Activated CD4-positive, alpha-beta T cell treated with anti-CD3 and anti-CD28 coated beads, Interleukin-2, amount 50 U/mL, for 4 hours (primary cell): ENCODE results near the gene RNF146.
"Not testable (repeated sequence)": the region's sequence is repeated elsewhere in the genome, so short reads cannot be mapped to it uniquely, and the experiment has no call there.

Experiments used
- DNase-seq, 2 experiments: peaks; one replicate each; pipeline ENCODE4 v3.0.0-alpha.2; 2020

The RNF146 gene

GRCh38 chr6:127288705-127289104 is 22.0 kb downstream of the RNF146 start:
- DNase-seq: no peak

- no peak for DNase-seq
Measured at GRCh38 chr6:127289934-127290333, 23.3 kb downstream of the RNF146 start.

- DNase-seq: no peak
Measured at GRCh38 chr6:127290391-127291265, 24.0 kb downstream of the RNF146 start.

GRCh38 chr6:127291495-127291894 is 24.8 kb downstream of the RNF146 start:
- no peak for DNase-seq

- DNase-seq: no peak
Measured at GRCh38 chr6:127297502-127298070, 30.9 kb downstream of the RNF146 start.

- no peak for DNase-seq
Measured at GRCh38 chr6:127298475-127298874, 31.8 kb downstream of the RNF146 start.

GRCh38 chr6:127299522-127300240 is 33.0 kb downstream of the RNF146 start:
- DNase-seq: no peak

- DNase-seq: no peak
Measured at GRCh38 chr6:127300411-127300810, 33.7 kb downstream of the RNF146 start.

GRCh38 chr6:127301199-127301700 is 34.6 kb downstream of the RNF146 start:
- DNase-seq: no peak

GRCh38 chr6:127302728-127303660 is 36.3 kb downstream of the RNF146 start:
- DNase-seq: peak; percentile 38 to 54

- no peak for DNase-seq
Measured at GRCh38 chr6:127303917-127304316, 37.3 kb downstream of the RNF146 start.

GRCh38 chr6:127305741-127306140 is 39.1 kb downstream of the RNF146 start:
- no peak for DNase-seq

GRCh38 chr6:127317388-127318128 is 50.9 kb downstream of the RNF146 start:
- DNase-seq: no peak

- no peak for DNase-seq
Measured at GRCh38 chr6:127319686-127320085, 53.0 kb downstream of the RNF146 start.

GRCh38 chr6:127328043-127328609 is 61.5 kb downstream of the RNF146 start:
- no peak for DNase-seq

- DNase-seq: not testable (repeated sequence)
Measured at GRCh38 chr6:127331256-127331655, 64.6 kb downstream of the RNF146 start.

- DNase-seq: no peak
Measured at GRCh38 chr6:127332383-127332961, 65.8 kb downstream of the RNF146 start.
